SU-DHL-6 (cell line): ENCODE data around the gene GPR161.

Source experiments
- H2AFZ ChIP-seq: fragments of 200-600 bp; sonication (generic); 2 replicates; pipeline ENCODE4 v1.6.1; 2014; ENCODE audit warnings: low read depth, mild to moderate bottlenecking, moderate library complexity, mixed read lengths, antibody characterized with exemption, low read length; ENCODE audit not compliant: severe bottlenecking
- H3F3A ChIP-seq: fragments of 200-600 bp; shearing (Covaris generic); 2 replicates; pipeline ENCODE4 v1.6.0; 2016; ENCODE audit warnings: antibody characterized with exemption, mild to moderate bottlenecking; ENCODE audit not compliant: insufficient read depth
- H3K27ac ChIP-seq: fragments of 200-600 bp; sonication (generic); 2 replicates; pipeline ENCODE4 v1.5.1; 2016; ENCODE audit warnings: low read depth, mild to moderate bottlenecking, low read length, moderate library complexity, mixed read lengths
- H3K27me3 ChIP-seq: fragments of 200-600 bp; sonication (generic), shearing (Covaris generic); 2 replicates; pipeline ENCODE4 v1.6.0; 2014; ENCODE audit warnings: mild to moderate bottlenecking, low read length
- H3K36me3 ChIP-seq: fragments of 200-600 bp; sonication (generic); 2 replicates; pipeline ENCODE4 v1.6.1; 2014; ENCODE audit warnings: mild to moderate bottlenecking, low read length, mixed read lengths
- H3K4me2 ChIP-seq: fragments of 300-600, 200-600 bp; shearing (Covaris generic), sonication (generic); 2 replicates; pipeline ENCODE4 v1.6.0; 2014; ENCODE audit warnings: low read length, low read depth, mild to moderate bottlenecking; ENCODE audit not compliant: poor library complexity, severe bottlenecking
- H3K4me3 ChIP-seq: fragments of 200-600 bp; sonication (generic); 2 replicates; pipeline ENCODE4 v1.5.1; 2014; ENCODE audit warnings: antibody characterized with exemption, low read length, mild to moderate bottlenecking, mixed read lengths; ENCODE audit not compliant: insufficient read depth, poor library complexity, severe bottlenecking
- H3K79me2 ChIP-seq: fragments of 200-600 bp; sonication (generic); 2 replicates; pipeline ENCODE4 v1.6.1; 2014; ENCODE audit warnings: mild to moderate bottlenecking, low read length, moderate library complexity; ENCODE audit not compliant: insufficient read depth
- H3K9ac ChIP-seq: fragments of 200-600 bp; sonication (generic); 2 replicates; pipeline ENCODE4 v1.7.0; 2014; ENCODE audit warnings: mild to moderate bottlenecking, low read length
- H3K9me2 ChIP-seq: fragments of 200-600 bp; sonication (generic); replicated peaks from 2 replicates; pipeline ENCODE4 v1.6.1; 2014; ENCODE audit warnings: low read length; ENCODE audit not compliant: insufficient read depth
- H3K9me3 ChIP-seq: fragments of 200-600 bp; sonication (generic); 2 replicates; pipeline ENCODE4 v1.6.1; 2014; ENCODE audit warnings: low read length, mixed read lengths; ENCODE audit not compliant: insufficient read depth
- H4K20me1 ChIP-seq: fragments of 200-600 bp; sonication (generic); 2 replicates; pipeline ENCODE4 v1.6.1; 2014; ENCODE audit warnings: low read depth, mild to moderate bottlenecking, antibody characterized with exemption, low read length, moderate library complexity, mixed read lengths
- EZH2phosphoT487 ChIP-seq: fragments of 200-600 bp; sonication (generic), shearing (Covaris generic); conservative IDR thresholded peaks from 2 replicates; pipeline ENCODE4 v1.6.1; 2018; ENCODE audit warnings: mild to moderate bottlenecking, antibody characterized with exemption, low read length, moderate library complexity, mixed read lengths
- TF ChIP-seq, protein P1 (sequence below): fragments of 200-600 bp; sonication (generic); IDR thresholded peaks from one replicate; pipeline ENCODE4 v1.5.1; 2017; ENCODE audit warnings: antibody characterized with exemption, mild to moderate bottlenecking, low read length, moderate library complexity; ENCODE audit not compliant: insufficient read depth, poor library complexity, severe bottlenecking

GPR161 gene

GRCh38 chr1:168088511-168089325 lies 48.0 kb downstream of the GPR161 start:
- Histone ChIP-seq H3K4me2 (no peak overlapping the region), H3K9me3 (no peaks in the 10 kb centered on the region), H3K27ac (no peak overlapping the region), H3F3A (no peaks in the 10 kb centered on the region), H3K27me3 (no peaks in the 10 kb centered on the region), H2AFZ (no peak overlapping the region), H3K4me3 (no peak overlapping the region), H3K36me3 (no peaks in the 10 kb centered on the region), H3K9ac (no peak overlapping the region), H4K20me1 (no peaks in the 10 kb centered on the region), H3K9me2 (no peaks in the 10 kb centered on the region), H3K79me2 (no peaks in the 10 kb centered on the region)
- no peak for TF ChIP-seq EZH2phosphoT487
- TF ChIP-seq, protein P1, sequence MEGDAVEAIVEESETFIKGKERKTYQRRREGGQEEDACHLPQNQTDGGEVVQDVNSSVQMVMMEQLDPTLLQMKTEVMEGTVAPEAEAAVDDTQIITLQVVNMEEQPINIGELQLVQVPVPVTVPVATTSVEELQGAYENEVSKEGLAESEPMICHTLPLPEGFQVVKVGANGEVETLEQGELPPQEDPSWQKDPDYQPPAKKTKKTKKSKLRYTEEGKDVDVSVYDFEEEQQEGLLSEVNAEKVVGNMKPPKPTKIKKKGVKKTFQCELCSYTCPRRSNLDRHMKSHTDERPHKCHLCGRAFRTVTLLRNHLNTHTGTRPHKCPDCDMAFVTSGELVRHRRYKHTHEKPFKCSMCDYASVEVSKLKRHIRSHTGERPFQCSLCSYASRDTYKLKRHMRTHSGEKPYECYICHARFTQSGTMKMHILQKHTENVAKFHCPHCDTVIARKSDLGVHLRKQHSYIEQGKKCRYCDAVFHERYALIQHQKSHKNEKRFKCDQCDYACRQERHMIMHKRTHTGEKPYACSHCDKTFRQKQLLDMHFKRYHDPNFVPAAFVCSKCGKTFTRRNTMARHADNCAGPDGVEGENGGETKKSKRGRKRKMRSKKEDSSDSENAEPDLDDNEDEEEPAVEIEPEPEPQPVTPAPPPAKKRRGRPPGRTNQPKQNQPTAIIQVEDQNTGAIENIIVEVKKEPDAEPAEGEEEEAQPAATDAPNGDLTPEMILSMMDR: no peak

DNA sequence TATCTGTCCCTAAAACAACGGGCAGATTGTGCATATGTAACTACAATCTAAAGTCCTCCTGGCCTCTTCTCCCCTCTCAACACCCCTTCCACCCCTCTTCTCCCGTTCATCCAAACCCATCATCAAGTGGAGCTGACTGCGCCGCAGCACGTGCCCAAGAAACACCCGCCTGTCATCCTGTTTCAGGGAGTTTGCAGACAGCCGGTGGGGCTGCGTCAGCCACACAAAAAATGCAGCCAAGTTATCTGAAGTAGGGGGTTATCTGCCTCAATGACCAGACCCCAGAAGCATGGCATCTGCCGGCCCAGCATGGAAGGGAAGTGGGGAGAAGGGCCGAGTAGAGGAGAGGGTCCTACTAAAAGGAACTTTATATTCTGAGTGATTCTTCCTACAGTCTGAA lies 49.0 kb downstream of the GPR161 start:
- Histone ChIP-seq H3K9me3 (no peaks in the 10 kb centered on the region), H3K79me2 (no peaks in the 10 kb centered on the region), H3K27me3 (no peaks in the 10 kb centered on the region), H3K4me3 (no peak overlapping the region), H3F3A (no peaks in the 10 kb centered on the region), H3K9ac (no peak overlapping the region), H3K4me2 (no peak overlapping the region), H3K9me2 (no peaks in the 10 kb centered on the region), H3K36me3 (no peaks in the 10 kb centered on the region), H2AFZ (no peak overlapping the region), H3K27ac (no peak overlapping the region), H4K20me1 (no peaks in the 10 kb centered on the region)
- TF ChIP-seq, protein P1: no peak
- TF ChIP-seq EZH2phosphoT487: no peak

DNA sequence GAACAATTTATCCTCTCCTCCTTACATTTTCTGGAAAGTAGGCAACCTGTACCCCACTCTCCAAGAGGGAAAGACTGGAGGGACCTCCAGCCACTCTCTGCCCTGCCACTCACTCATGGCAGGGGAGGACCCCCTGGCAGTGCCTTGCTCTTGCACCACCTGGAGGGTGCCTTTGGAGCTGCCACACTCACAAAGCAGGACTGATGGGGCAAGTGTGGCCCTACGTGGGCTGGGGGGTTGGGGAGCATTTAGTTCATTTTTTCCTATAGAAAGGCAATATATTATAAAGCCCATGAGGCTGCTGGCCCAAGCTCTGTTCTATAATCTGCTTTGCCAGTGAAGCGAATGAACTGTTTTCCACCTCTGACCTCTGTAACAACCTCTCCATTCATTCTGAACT lies 50.3 kb downstream of the GPR161 start:
- no peaks in the 10 kb centered on the region for H3K27me3 ChIP-seq
- no peaks in the 10 kb centered on the region for H3K36me3 ChIP-seq
- no peaks in the 10 kb centered on the region for H4K20me1 ChIP-seq
- TF ChIP-seq, protein P1: no peak
- no peak for TF ChIP-seq EZH2phosphoT487
- no peak overlapping the region for H3K27ac ChIP-seq
- no peaks in the 10 kb centered on the region for H3F3A ChIP-seq
- H3K9ac ChIP-seq: no peak overlapping the region
- H3K4me2 ChIP-seq: no peak overlapping the region
- H3K79me2 ChIP-seq: no peaks in the 10 kb centered on the region
- no peaks in the 10 kb centered on the region for H3K9me3 ChIP-seq
- H3K4me3 ChIP-seq: no peak overlapping the region
- no peak overlapping the region for H2AFZ ChIP-seq
- H3K9me2 ChIP-seq: no peaks in the 10 kb centered on the region
